Endothelial cell of umbilical vein (primary cell): ENCODE results near the gene ZSWIM7. TPM values are rescaled to one million over a fixed set of nuclear protein-coding genes. Genes with fewer than 3 reads are reported as not detected.
"Not testable (repeated sequence)": the region's sequence is repeated elsewhere in the genome, so short reads cannot be mapped to it uniquely, and the experiment has no call there.

ENCODE experiments used
- BruUV-seq: library from RNA; stranded (reverse); fragments of 400-500 nt; replicated peaks from 2 replicates; lab custom pipeline; 2021; lab: Mats Ljungman, UMichigan
- CTCF ChIA-PET: fragments of 300-600, 350-600 bp; sonication (Branson Sonifier 250); formaldehyde crosslinking; loops from one replicate; lab custom pipeline; 2021; ENCODE audit warnings: antibody characterized with exemption, inconsistent platforms; lab: Charles Lee
- POLR2A ChIA-PET: fragments of 300-600, 350-600 bp; sonication (Branson Sonifier 250); formaldehyde crosslinking; loops from one replicate; lab custom pipeline; 2021; ENCODE audit warnings: antibody characterized with exemption, inconsistent platforms; lab: Charles Lee
- DNase-seq: peaks from one replicate; pipeline ENCODE4 v3.0.0-alpha.2; 2011; ENCODE audit warnings: low read depth, low spot score
- FAIRE-seq: peaks from 2 replicates; lab custom pipeline; 2011; peaks lifted over from hg19 to GRCh38; lab: Jason Lieb, UNC
- H2AFZ ChIP-seq: 2 replicates; pipeline ENCODE4 v1.6.0; 2012; ENCODE audit warnings: low read depth, low read length, control low read depth, inconsistent platforms
- H3K27ac ChIP-seq: 2 replicates; pipeline ENCODE4 v1.5.1; 2011; ENCODE audit warnings: low read depth, mild to moderate bottlenecking, control low read depth, low read length, moderate library complexity; ENCODE audit not compliant: insufficient read depth
- H3K27me3 ChIP-seq, 2 experiments: 2 replicates each; pipeline versions ENCODE4 v1.6.0 to v1.6.1; 2011; ENCODE audit warnings: low read length in 2 of 2, mixed read lengths in 1 of 2; ENCODE audit not compliant: control insufficient read depth in 2 of 2, insufficient read depth in 2 of 2
- H3K36me3 ChIP-seq, 2 experiments: 2 replicates in 1 of 2; 3 replicates in 1 of 2; pipeline ENCODE4 v1.5.1; 2011; ENCODE audit warnings: low read length in 2 of 2, mild to moderate bottlenecking in 1 of 2, moderate library complexity in 1 of 2; ENCODE audit not compliant: control insufficient read depth in 2 of 2, insufficient read depth in 2 of 2; ENCODE audit errors: extremely low read depth in 1 of 2
- H3K4me1 ChIP-seq: 3 replicates; pipeline ENCODE4 v1.5.1; 2011; ENCODE audit warnings: mild to moderate bottlenecking, low read length; ENCODE audit not compliant: control insufficient read depth, insufficient read depth; ENCODE audit errors: extremely low read depth
- H3K4me2 ChIP-seq: 2 replicates; pipeline ENCODE4 v1.6.1; 2011; ENCODE audit warnings: low read length, control low read depth, mixed read lengths; ENCODE audit not compliant: insufficient read depth
- H3K4me3 ChIP-seq, 3 experiments: fragments of 200-600 bp in 1 of 3; sonication (generic), shearing (Covaris generic) in 1 of 3; replicated peaks in 1 of 3; 2 replicates each; pipeline ENCODE4 v1.5.1; 2011 to 2016; ENCODE audit warnings: control low read depth in 3 of 3, low read length in 3 of 3, mild to moderate bottlenecking in 2 of 3, inconsistent platforms in 1 of 3, low read depth in 1 of 3, moderate library complexity in 1 of 3; ENCODE audit not compliant: insufficient read depth in 1 of 3
- H3K79me2 ChIP-seq: 2 replicates; pipeline ENCODE4 v1.6.0; 2012; ENCODE audit warnings: low read length, inconsistent platforms; ENCODE audit not compliant: control insufficient read depth, insufficient read depth
- H3K9ac ChIP-seq: replicated peaks from 2 replicates; pipeline ENCODE3; 2011; ENCODE audit warnings: low read length, control low read depth; ENCODE audit not compliant: insufficient read depth; ENCODE audit errors: extremely low read depth
- H3K9me1 ChIP-seq: replicated peaks from 3 replicates; pipeline ENCODE4 v1.6.0; 2011; ENCODE audit warnings: mild to moderate bottlenecking, low read length; ENCODE audit not compliant: control insufficient read depth, insufficient read depth; ENCODE audit errors: extremely low read depth
- H3K9me3 ChIP-seq: replicated peaks from 2 replicates; pipeline ENCODE4 v1.5.1; 2012; ENCODE audit warnings: low read length, inconsistent platforms; ENCODE audit not compliant: control insufficient read depth, insufficient read depth
- H4K20me1 ChIP-seq: replicated peaks from 2 replicates; pipeline ENCODE3; 2011; ENCODE audit warnings: mild to moderate bottlenecking, low read length; ENCODE audit not compliant: control insufficient read depth, insufficient read depth; ENCODE audit errors: extremely low read depth
- EZH2 ChIP-seq: IDR thresholded peaks from 2 replicates; pipeline ENCODE4 v1.6.1; 2012; ENCODE audit warnings: borderline replicate concordance, low read depth, mild to moderate bottlenecking, moderate library complexity, low read length, inconsistent platforms; ENCODE audit not compliant: severe bottlenecking
- FOS ChIP-seq: IDR thresholded peaks from 2 replicates; pipeline ENCODE4 v1.6.1; 2011; ENCODE audit warnings: mild to moderate bottlenecking, low read length, moderate library complexity, borderline replicate concordance; ENCODE audit not compliant: insufficient read depth
- GATA2 ChIP-seq: IDR thresholded peaks from 2 replicates; pipeline ENCODE4 v1.7.0; 2011; ENCODE audit warnings: low read depth, mild to moderate bottlenecking, moderate library complexity, mixed read lengths, low read length; ENCODE audit not compliant: insufficient read length, insufficient read depth
- JUN ChIP-seq: IDR thresholded peaks from 2 replicates; pipeline ENCODE4 v1.6.1; 2011; ENCODE audit warnings: borderline replicate concordance, low read depth; ENCODE audit not compliant: insufficient read length, insufficient read depth
- MYC ChIP-seq: IDR thresholded peaks from one replicate; pipeline ENCODE4 v1.6.1; 2011; ENCODE audit warnings: mild to moderate bottlenecking, low read depth, low read length
- POLR2A ChIP-seq: IDR thresholded peaks from 2 replicates; pipeline ENCODE4 v1.6.1; 2012; ENCODE audit warnings: low read depth, mild to moderate bottlenecking, control low read depth, low read length
- POLR2AphosphoS5 ChIP-seq: IDR thresholded peaks from 2 replicates; pipeline ENCODE4 v1.6.1; 2012; ENCODE audit warnings: low read depth, mild to moderate bottlenecking, control low read depth, low read length, moderate library complexity; ENCODE audit not compliant: insufficient read depth
- dilution Hi-C: fragments of 300-500 bp; cut with MboI; formaldehyde crosslinking; loops from one replicate; pipeline ENCODE4 v1.15.0; 2019; ENCODE audit warnings: low sequenced_read_pairs; ENCODE audit not compliant: extremely low pct_ligation_motif_present
- intact Hi-C: fragments of 100-400 bp; cut with micrococcal nuclease; formaldehyde crosslinking; loops from one replicate; pipeline ENCODE4 v1.10.0; 2022
- polyA plus RNA-seq, 4 experiments: library from polyadenylated mRNA; depleted of rRNA in 3 of 4; stranded (reverse) in 3 of 4; unstranded in 1 of 4; fragments of >200 nt; gene quantifications; 2 replicates each; pipeline versions ENCODE4 v1.2.1 to v1.2.3, GENCODE V29; 2011 to 2012; ENCODE audit warnings: missing spikeins in 1 of 4
- total RNA-seq: library from RNA; stranded (reverse); gene quantifications from 2 replicates; pipeline ENCODE4 v1.2.3, GENCODE V29; 2021
- TF ChIP-seq, protein P1 (sequence below), 2 donors: IDR thresholded peaks; 1 replicate in 1 of 2; 2 replicates in 1 of 2; pipeline ENCODE4 v1.5.1; 2011; ENCODE audit warnings: low read length in 2 of 2, mild to moderate bottlenecking in 2 of 2, moderate library complexity in 2 of 2, control low read depth in 1 of 2, inconsistent platforms in 1 of 2, low read depth in 1 of 2; ENCODE audit not compliant: insufficient read depth in 1 of 2; ENCODE audit errors: extremely low read depth in 1 of 2
- TF ChIP-seq, protein P2 (sequence below): IDR thresholded peaks from 2 replicates; pipeline ENCODE4 v1.6.1; 2011; ENCODE audit not compliant: insufficient read depth, insufficient read length

The ZSWIM7 gene
- total and polyA plus RNA-seq, 2 donors (not counting 3 experiments of a cell fraction or from before 2014, with no cell fraction given) = 18.0 to 33.8 TPM

DNA sequence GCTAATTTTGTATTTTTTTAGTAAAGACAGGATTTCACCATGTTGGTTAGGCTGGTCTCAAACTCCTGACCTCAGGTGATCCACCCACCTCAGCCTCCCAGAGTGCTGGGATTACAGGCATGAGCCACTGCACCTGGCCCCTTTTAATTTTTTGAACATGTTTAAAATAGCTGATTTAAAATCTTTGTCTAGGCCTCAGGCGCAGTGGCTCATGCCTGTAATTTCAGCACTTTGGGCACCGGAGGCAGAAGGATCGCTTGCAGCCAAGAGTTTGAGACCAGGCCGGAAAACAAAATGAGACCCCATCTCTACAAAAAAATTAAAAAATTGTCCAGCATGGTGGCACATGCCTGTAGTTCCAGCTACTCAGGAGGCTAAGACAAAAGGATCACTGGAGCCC is 63.0 kb downstream of the ZSWIM7 start:
- H3K27ac ChIP-seq, H3K9me1 ChIP-seq, POLR2A ChIA-PET, H3K79me2 ChIP-seq, H3K4me3 ChIP-seq, H3K36me3 ChIP-seq, H3K9me3 ChIP-seq, H4K20me1 ChIP-seq, DNase-seq, H2AFZ ChIP-seq, FAIRE-seq, H3K9ac ChIP-seq, intact Hi-C loops, H3K4me2 ChIP-seq, BruUV-seq, H3K4me1 ChIP-seq, H3K27me3 ChIP-seq, dilution Hi-C loops: not testable (repeated sequence)
- CTCF ChIA-PET = interaction anchor here (1.2 kb wide), 1 partner anchor 10 kb away, joined by 3 read pairs; no protein-coding TSS in a partner anchor

DNA sequence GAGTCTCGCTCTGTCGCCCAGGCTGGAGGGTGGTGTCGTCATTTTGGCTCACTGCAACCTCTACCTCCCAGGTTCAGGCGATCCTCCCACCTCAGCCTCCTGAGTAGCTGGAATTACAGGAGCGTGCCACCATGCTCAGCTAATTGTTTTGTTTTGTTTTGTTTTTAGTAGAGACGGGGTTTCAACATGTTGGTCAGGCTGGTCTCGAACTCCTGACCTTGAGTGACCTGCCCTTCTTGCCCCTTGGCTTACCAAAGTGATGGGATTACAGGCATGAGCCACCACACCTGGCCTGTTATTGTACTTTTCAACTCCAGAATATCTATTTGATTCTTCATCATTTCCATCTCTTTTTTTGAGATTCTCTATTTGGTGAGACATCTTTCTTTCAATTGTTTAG is 63.6 kb downstream of the ZSWIM7 start:
- Histone ChIP-seq H3K9me3 (no peaks in the 10 kb centered on the region), H2AFZ (no peak overlapping the region), H3K27me3 (no peaks in the 10 kb centered on the region), H3K27ac (no peak overlapping the region), H3K9ac (no peak overlapping the region), H3K79me2 (no peaks in the 10 kb centered on the region), H3K4me3 (no peak overlapping the region), H3K36me3 (no peaks in the 10 kb centered on the region), H3K4me1 (no peaks in the 10 kb centered on the region), H3K9me1 (no peaks in the 10 kb centered on the region), H3K4me2 (no peak overlapping the region), H4K20me1 (no peaks in the 10 kb centered on the region)
- no peak for FAIRE-seq
- dilution Hi-C loops (no loop called here), intact Hi-C loops (no loop called here)
- no TSS peak for BruUV-seq
- no peak for DNase-seq
- CTCF ChIA-PET = interaction anchor here (1.2 kb wide), 1 partner anchor 11 kb away, joined by 3 read pairs; no protein-coding TSS in a partner anchor
- TF ChIP-seq GATA2 = no peak
- no peak for TF ChIP-seq POLR2AphosphoS5
- no peak for TF ChIP-seq POLR2A
- TF ChIP-seq, protein P1, sequence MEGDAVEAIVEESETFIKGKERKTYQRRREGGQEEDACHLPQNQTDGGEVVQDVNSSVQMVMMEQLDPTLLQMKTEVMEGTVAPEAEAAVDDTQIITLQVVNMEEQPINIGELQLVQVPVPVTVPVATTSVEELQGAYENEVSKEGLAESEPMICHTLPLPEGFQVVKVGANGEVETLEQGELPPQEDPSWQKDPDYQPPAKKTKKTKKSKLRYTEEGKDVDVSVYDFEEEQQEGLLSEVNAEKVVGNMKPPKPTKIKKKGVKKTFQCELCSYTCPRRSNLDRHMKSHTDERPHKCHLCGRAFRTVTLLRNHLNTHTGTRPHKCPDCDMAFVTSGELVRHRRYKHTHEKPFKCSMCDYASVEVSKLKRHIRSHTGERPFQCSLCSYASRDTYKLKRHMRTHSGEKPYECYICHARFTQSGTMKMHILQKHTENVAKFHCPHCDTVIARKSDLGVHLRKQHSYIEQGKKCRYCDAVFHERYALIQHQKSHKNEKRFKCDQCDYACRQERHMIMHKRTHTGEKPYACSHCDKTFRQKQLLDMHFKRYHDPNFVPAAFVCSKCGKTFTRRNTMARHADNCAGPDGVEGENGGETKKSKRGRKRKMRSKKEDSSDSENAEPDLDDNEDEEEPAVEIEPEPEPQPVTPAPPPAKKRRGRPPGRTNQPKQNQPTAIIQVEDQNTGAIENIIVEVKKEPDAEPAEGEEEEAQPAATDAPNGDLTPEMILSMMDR (IDR thresholded peaks at IDR 0.05; ENCODE audit: extremely low read depth in 1 of 2, insufficient read depth in 1 of 2, low read depth in 1 of 2, low read length in 2 of 2) = no peak
- TF ChIP-seq, protein P2, sequence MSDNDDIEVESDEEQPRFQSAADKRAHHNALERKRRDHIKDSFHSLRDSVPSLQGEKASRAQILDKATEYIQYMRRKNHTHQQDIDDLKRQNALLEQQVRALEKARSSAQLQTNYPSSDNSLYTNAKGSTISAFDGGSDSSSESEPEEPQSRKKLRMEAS = no peak
- TF ChIP-seq JUN = no peak
- no peak for TF ChIP-seq MYC
- TF ChIP-seq FOS = no peak
- no peak for TF ChIP-seq EZH2
- POLR2A ChIA-PET = no interaction called here
